HepG2 (cell line): ENCODE results near the gene DUS1L.

ENCODE experiments used
- CBFB ChIP-seq: sonication (generic); formaldehyde crosslinking; IDR thresholded peaks from 2 replicates; pipeline ENCODE4 v1.4.0; 2020; ENCODE audit warnings: missing genetic modification reagents
- CTCF ChIP-seq: sonication (generic); formaldehyde crosslinking; IDR thresholded peaks from 2 replicates; pipeline ENCODE4 v1.5.0; 2020; ENCODE audit warnings: mild to moderate bottlenecking, missing genetic modification reagents, moderate library complexity

GRCh38 chr17:82094931-82095776, 29.6 kb upstream of the DUS1L start:
- no peak for TF ChIP-seq CTCF (CRISPR knock-in tag)
- no peak for TF ChIP-seq CBFB (CRISPR knock-in tag)
